Measurements from ENCODE around the gene RPL41.
"Not testable (repeated sequence)": the region's sequence is repeated elsewhere in the genome, so short reads cannot be mapped to it uniquely, and the experiment has no call there.

Gene RPL41

GRCh38 chr12:56154818-56155217, 38.4 kb downstream of the RPL41 start:
- DNase-seq, result no peak

GRCh38 chr12:56155256-56155845, 38.9 kb downstream of the RPL41 start:
- DNase-seq, result no peak

GRCh38 chr12:56156464-56157200, 40.2 kb downstream of the RPL41 start:
- DNase-seq, result not testable (repeated sequence)

- DNase-seq, result peak in 5 of 6 experiments; percentile 43 to 83 (median 73)
These were observed 41.0 kb downstream of the RPL41 start for GRCh38 chr12:56157201-56158028.

- DNase-seq, result peak; percentile 80 to 93 (median 89)
These were observed 41.8 kb downstream of the RPL41 start, which contains the start of gene MYL6 for GRCh38 chr12:56158029-56158925. Gene MYL6 (plus strand): TSS chr12:56158359. CDS start chr12:56158402, 43 bp downstream.

- DNase-seq, result peak in 4 of 6 experiments; percentile 5 to 48 (median 30)
These were observed 42.6 kb downstream of the RPL41 start for GRCh38 chr12:56158926-56159461.

- DNase-seq, result no peak
These were observed 43.2 kb downstream of the RPL41 start for GRCh38 chr12:56159482-56160192.

- DNase-seq, result peak; percentile 39 to 66 (median 57)
These were observed 43.8 kb downstream of the RPL41 start for GRCh38 chr12:56160193-56160763.

GRCh38 chr12:56160894-56161689, 44.7 kb downstream of the RPL41 start:
- DNase-seq, result no peak

GRCh38 chr12:56161690-56162351, 45.4 kb downstream of the RPL41 start:
- no peak for DNase-seq

GRCh38 chr12:56162468-56163290, 46.2 kb downstream of the RPL41 start:
- no peak for DNase-seq

- no peak for DNase-seq
These were observed 47.3 kb downstream of the RPL41 start for GRCh38 chr12:56163533-56164344.

GRCh38 chr12:56164345-56164729, 47.9 kb downstream of the RPL41 start:
- DNase-seq, result peak in 1 of 6 experiments; percentile 4

GRCh38 chr12:56165369-56165768, 48.9 kb downstream of the RPL41 start:
- no peak for DNase-seq
